ENCODE data around the gene TMEM63B.
"Not testable (repeated sequence)": the region's sequence is repeated elsewhere in the genome, so short reads cannot be mapped to it uniquely, and the experiment has no call there.

The TMEM63B gene

DNA sequence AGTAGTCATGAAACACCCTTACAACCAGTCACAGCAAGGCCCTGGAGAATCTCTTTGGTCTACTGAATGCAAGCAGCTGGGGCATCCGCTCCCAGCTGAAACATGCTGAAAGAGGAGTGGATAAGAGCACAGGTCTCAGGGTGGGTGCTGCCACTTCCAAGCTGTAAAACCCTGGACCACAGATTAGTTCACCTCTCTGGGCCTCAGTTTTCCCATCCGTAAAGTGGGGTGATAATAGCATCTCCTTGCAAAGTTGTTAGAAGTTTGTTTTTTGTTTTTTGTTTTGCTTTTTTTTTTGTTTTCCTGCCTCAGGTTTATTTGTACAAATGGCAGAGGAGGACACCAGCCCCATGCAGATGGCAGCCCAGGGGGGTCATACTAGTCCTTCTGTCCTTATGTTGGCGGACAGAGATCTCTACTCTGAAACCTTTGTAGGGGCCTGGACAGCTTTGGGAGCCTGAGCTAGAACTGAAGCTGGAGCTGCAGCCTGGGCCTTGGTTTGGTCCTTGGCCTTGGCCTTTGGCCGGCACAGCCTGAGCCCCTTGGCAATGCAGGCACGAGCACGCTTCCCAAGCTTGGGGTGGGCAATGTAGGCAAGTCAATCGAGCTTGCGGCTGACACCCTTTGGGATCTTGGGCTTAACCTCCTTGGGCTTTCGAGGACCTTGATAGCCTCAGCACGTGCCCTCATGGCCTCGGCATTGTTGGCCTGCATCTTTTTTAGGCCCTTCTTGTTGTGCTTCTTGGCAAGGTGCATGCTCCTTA, 38.3 kb upstream of the TMEM63B start:
- no peak overlapping the region for H3K4me3 ChIP-seq (ENCODE audit: control insufficient read depth, low read depth, low read length)
- no peak for DNase-seq (ENCODE audit: low read depth)
- TF ChIP-seq CTCF (conservative IDR thresholded peaks at IDR 0.05; ENCODE audit: control insufficient read depth, insufficient read depth, low read depth, low read length), result no peak

DNA sequence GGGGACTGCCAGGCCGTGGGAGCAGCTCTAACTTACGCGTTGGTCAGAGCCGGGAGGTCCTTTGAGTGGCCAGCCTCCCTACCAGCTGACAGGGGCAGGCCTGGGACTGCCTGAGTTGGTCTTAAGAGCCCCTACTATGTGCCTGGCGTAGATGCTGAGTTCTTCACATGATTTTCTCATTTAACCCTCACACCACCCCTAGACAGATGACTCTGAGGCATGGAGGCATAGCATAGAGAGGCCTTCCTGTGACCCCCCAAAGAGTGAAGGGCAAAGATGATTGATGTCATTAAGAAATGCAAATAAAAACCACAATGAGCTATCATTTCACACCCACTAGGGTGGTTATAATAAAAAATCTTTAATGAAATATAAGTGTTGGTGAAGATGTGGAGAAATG, 36.9 kb upstream of the TMEM63B start:
- no peak for TF ChIP-seq CTCF (conservative IDR thresholded peaks at IDR 0.05; ENCODE audit: control insufficient read depth, insufficient read depth, low read depth, low read length)
- DNase-seq (ENCODE audit: low read depth), result no peak
- no peak overlapping the region for H3K4me3 ChIP-seq (ENCODE audit: control insufficient read depth, low read depth, low read length)

GRCh38 chr6:44091356-44091755, 36.0 kb upstream of the TMEM63B start:
- DNase-seq (ENCODE audit: low read depth); H3K4me3 ChIP-seq (ENCODE audit: control insufficient read depth, low read depth, low read length): not testable (repeated sequence)

DNA sequence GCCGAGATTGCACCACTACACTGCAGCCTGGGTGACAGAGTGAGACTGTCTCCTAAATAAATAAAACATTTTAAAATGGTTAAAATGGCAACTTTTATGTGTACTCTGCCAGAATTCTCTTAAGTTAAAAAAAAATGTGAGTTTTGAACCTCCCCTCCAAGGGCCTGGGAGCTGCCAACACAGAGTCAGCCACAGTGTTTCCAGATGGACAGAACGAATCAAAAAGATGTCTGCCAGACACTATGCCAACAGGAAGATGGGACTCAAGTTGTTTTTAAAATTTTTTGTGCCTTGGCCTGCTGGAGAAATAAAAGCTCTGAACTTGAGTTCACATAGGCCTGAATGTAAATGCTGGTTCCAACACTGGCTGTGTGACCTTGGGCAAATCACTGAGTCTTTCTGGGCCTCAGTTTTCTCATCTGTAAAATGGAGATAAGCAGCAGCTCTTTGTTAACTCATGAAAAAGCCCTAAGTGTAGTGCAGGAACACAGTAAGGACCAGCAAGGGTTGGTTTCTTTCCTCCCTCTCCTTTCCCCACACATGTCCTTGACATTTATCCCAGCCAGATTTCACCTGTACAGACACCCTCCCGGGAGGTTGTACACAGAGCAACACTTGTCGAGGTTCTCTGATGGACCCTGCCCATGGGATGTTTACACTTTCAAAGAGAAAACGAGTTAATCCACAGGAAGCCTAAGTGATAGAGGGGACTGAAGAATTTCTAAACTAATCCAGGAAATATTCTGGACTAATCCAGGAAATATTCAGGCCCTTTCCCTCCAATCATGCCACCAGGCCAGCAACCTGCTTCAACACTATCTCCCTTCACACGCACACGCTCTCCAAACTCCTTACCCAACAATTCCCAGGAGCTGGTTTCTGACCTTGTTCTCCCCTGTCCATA, 35.1 kb upstream of the TMEM63B start:
- DNase-seq (ENCODE audit: low read depth), result no peak
- H3K4me3 ChIP-seq (ENCODE audit: control insufficient read depth, low read depth, low read length), result no peak overlapping the region
- TF ChIP-seq CTCF (conservative IDR thresholded peaks at IDR 0.05; ENCODE audit: control insufficient read depth, insufficient read depth, low read depth, low read length), result no peak

GRCh38 chr6:44093066-44093465, 34.3 kb upstream of the TMEM63B start:
- DNase-seq (ENCODE audit: low read depth), result no peak
- H3K4me3 ChIP-seq (ENCODE audit: control insufficient read depth, low read depth, low read length), result no peak overlapping the region
- TF ChIP-seq CTCF (conservative IDR thresholded peaks at IDR 0.05; ENCODE audit: control insufficient read depth, insufficient read depth, low read depth, low read length), result no peak

- DNase-seq (ENCODE audit: low read depth), result no peak
- no peak for TF ChIP-seq CTCF (conservative IDR thresholded peaks at IDR 0.05; ENCODE audit: control insufficient read depth, insufficient read depth, low read depth, low read length)
- H3K4me3 ChIP-seq (ENCODE audit: control insufficient read depth, low read depth, low read length), result no peak overlapping the region
These were observed 33.5 kb upstream of the TMEM63B start for GRCh38 chr6:44093750-44094402.
